H1 (cell line): Measurements from ENCODE around the gene SS18L1. TPM values are rescaled to one million over a fixed set of nuclear protein-coding genes. Genes with fewer than 3 reads are reported as not detected.

Experiments
- CTCF ChIA-PET: fragments of 300-600 bp; sonication (Branson Sonifier 250); formaldehyde crosslinking; loops from one replicate; lab custom pipeline; 2021; ENCODE audit not compliant: partially characterized antibody; lab: Charles Lee
- POLR2A ChIA-PET: fragments of 300-600 bp; sonication (Branson Sonifier 250); formaldehyde crosslinking; loops from one replicate; lab custom pipeline; 2021; ENCODE audit warnings: inconsistent platforms; ENCODE audit not compliant: partially characterized antibody; lab: Charles Lee
- DNase-seq, 2 experiments: peaks; one replicate each; pipeline versions ENCODE4 v3.0.0 to v3.0.0-alpha.2; 2010 to 2022; ENCODE audit warnings: low spot score in 2 of 2, low read depth in 1 of 2, mixed read lengths in 1 of 2
- FAIRE-seq: peaks from 2 replicates; lab custom pipeline; 2011; peaks lifted over from hg19 to GRCh38; lab: Jason Lieb, UNC
- H2AFZ ChIP-seq: 2 replicates; pipeline ENCODE4 v1.8.1; 2012; ENCODE audit warnings: low read length, inconsistent platforms
- H2AK5ac ChIP-seq: 2 replicates; pipeline ENCODE4 v1.6.1; 2013; ENCODE audit warnings: low read depth, low read length
- H2BK120ac ChIP-seq: replicated peaks from 2 replicates; pipeline ENCODE3; 2013; ENCODE audit warnings: low read depth, low read length, inconsistent platforms
- H2BK12ac ChIP-seq: 2 replicates; pipeline ENCODE4 v1.6.1; 2013; ENCODE audit warnings: low read depth, low read length
- H2BK15ac ChIP-seq: 2 replicates; pipeline ENCODE4 v1.6.1; 2013; ENCODE audit warnings: low read length
- H2BK20ac ChIP-seq: 2 replicates; pipeline ENCODE4 v1.6.1; 2013; ENCODE audit warnings: low read length
- H2BK5ac ChIP-seq: 2 replicates; pipeline ENCODE4 v1.6.1; 2013; ENCODE audit warnings: low read depth, low read length
- H3K14ac ChIP-seq: 2 replicates; pipeline ENCODE4 v1.6.1; 2013; ENCODE audit warnings: inconsistent platforms; ENCODE audit not compliant: insufficient read length
- H3K18ac ChIP-seq: 2 replicates; pipeline ENCODE4 v1.6.1; 2013; ENCODE audit warnings: low read length; ENCODE audit errors: extremely low read depth
- H3K23ac ChIP-seq: 2 replicates; pipeline ENCODE4 v1.6.1; 2013; ENCODE audit warnings: inconsistent platforms; ENCODE audit not compliant: insufficient read length
- H3K23me2 ChIP-seq: 2 replicates; pipeline ENCODE4 v1.6.1; 2013; ENCODE audit warnings: low read depth, low read length
- H3K27ac ChIP-seq: 2 replicates; pipeline ENCODE4 v1.6.1; 2011; ENCODE audit warnings: low read depth, low read length, inconsistent platforms
- H3K27me3 ChIP-seq, 4 experiments: replicated peaks in 1 of 4; 1 replicate in 1 of 4; 2 replicates in 3 of 4; pipeline versions ENCODE4 v1.6.1 to v1.8.1; 2011 to 2013; ENCODE audit warnings: low read length in 3 of 4, mild to moderate bottlenecking in 3 of 4, inconsistent platforms in 2 of 4, mixed read lengths in 2 of 4, moderate library complexity in 1 of 4; ENCODE audit not compliant: control insufficient read depth in 3 of 4, insufficient read depth in 3 of 4; ENCODE audit errors: extremely low read depth in 1 of 4
- H3K36me3 ChIP-seq, 4 experiments: 2 replicates each; pipeline versions ENCODE4 v1.6.1 to v1.8.1; 2011 to 2013; ENCODE audit warnings: mild to moderate bottlenecking in 4 of 4, low read length in 3 of 4, moderate library complexity in 2 of 4, control low read depth in 1 of 4, inconsistent platforms in 1 of 4; ENCODE audit not compliant: insufficient read depth in 4 of 4, control insufficient read depth in 2 of 4
- H3K4ac ChIP-seq: replicated peaks from 2 replicates; pipeline ENCODE3; 2013; ENCODE audit warnings: low read length, low read depth, mixed read lengths, inconsistent platforms; ENCODE audit not compliant: insufficient read length
- H3K4me1 ChIP-seq, 4 experiments: replicated peaks in 1 of 4; 1 replicate in 1 of 4; 2 replicates in 3 of 4; pipeline versions ENCODE4 v1.6.1 to v1.8.1; 2011 to 2013; ENCODE audit warnings: low read length in 3 of 4, inconsistent platforms in 2 of 4, mixed read lengths in 1 of 4; ENCODE audit not compliant: insufficient read depth in 4 of 4, control insufficient read depth in 3 of 4
- H3K4me2 ChIP-seq, 2 experiments: 2 replicates each; pipeline versions ENCODE4 v1.6.1 to v1.8.1; 2011 to 2013; ENCODE audit warnings: low read depth in 2 of 2, low read length in 2 of 2, control low read depth in 1 of 2, inconsistent platforms in 1 of 2, mild to moderate bottlenecking in 1 of 2; ENCODE audit not compliant: insufficient read depth in 1 of 2
- H3K4me3 ChIP-seq, 4 experiments: fragments of 200-600, 300-600 bp in 1 of 4; sonication (generic), shearing (Covaris generic), sonication (Bioruptor Twin) in 1 of 4; 2 replicates each; pipeline versions ENCODE4 v1.5.1 to v1.8.1; 2011 to 2016; ENCODE audit warnings: low read length in 4 of 4, low read depth in 3 of 4, control low read depth in 2 of 4, inconsistent platforms in 2 of 4, mild to moderate bottlenecking in 2 of 4, mixed read lengths in 1 of 4, moderate library complexity in 1 of 4; ENCODE audit not compliant: insufficient read depth in 2 of 4; ENCODE audit errors: extremely low read depth in 1 of 4
- H3K56ac ChIP-seq: replicated peaks from 2 replicates; pipeline ENCODE3; 2013; ENCODE audit warnings: low read depth, mild to moderate bottlenecking, mixed read lengths, low read length, inconsistent platforms; ENCODE audit not compliant: insufficient read length
- H3K79me1 ChIP-seq: 2 replicates; pipeline ENCODE4 v1.6.1; 2013; ENCODE audit warnings: low read depth, low read length, control low read depth
- H3K79me2 ChIP-seq, 2 experiments: 2 replicates each; pipeline versions ENCODE4 v1.6.1 to v1.8.1; 2012 to 2013; ENCODE audit warnings: low read length in 2 of 2, mild to moderate bottlenecking in 2 of 2, inconsistent platforms in 1 of 2; ENCODE audit not compliant: insufficient read depth in 2 of 2, control insufficient read depth in 1 of 2
- H3K9ac ChIP-seq, 4 experiments: replicated peaks in 1 of 4; 1 replicate in 1 of 4; 2 replicates in 3 of 4; pipeline versions ENCODE4 v1.6.1 to v1.8.1; 2011 to 2013; ENCODE audit warnings: low read depth in 3 of 4, low read length in 3 of 4, control low read depth in 2 of 4, mild to moderate bottlenecking in 2 of 4, moderate library complexity in 2 of 4, inconsistent platforms in 1 of 4; ENCODE audit errors: extremely low read depth in 1 of 4
- H3K9me3 ChIP-seq, 2 experiments: 2 replicates each; pipeline versions ENCODE4 v1.6.1 to v1.8.1; 2012 to 2013; ENCODE audit warnings: mild to moderate bottlenecking in 2 of 2, moderate library complexity in 2 of 2, control low read depth in 1 of 2, inconsistent platforms in 1 of 2, low read depth in 1 of 2, low read length in 1 of 2, mixed read lengths in 1 of 2; ENCODE audit not compliant: insufficient read depth in 2 of 2
- H4K20me1 ChIP-seq, 2 experiments: replicated peaks in 1 of 2; 2 replicates each; pipeline versions ENCODE3 to v1.8.1; 2011 to 2013; ENCODE audit warnings: inconsistent platforms in 2 of 2, low read length in 2 of 2, mild to moderate bottlenecking in 1 of 2; ENCODE audit not compliant: insufficient read depth in 2 of 2, control insufficient read depth in 1 of 2
- H4K5ac ChIP-seq: 2 replicates; pipeline ENCODE4 v1.6.1; 2013; ENCODE audit warnings: low read length, low read depth, mixed read lengths, inconsistent platforms; ENCODE audit not compliant: insufficient read length
- H4K8ac ChIP-seq: 2 replicates; pipeline ENCODE4 v1.8.0; 2013; ENCODE audit warnings: mild to moderate bottlenecking, moderate library complexity, low read length, inconsistent platforms; ENCODE audit not compliant: insufficient read depth; ENCODE audit errors: extremely low read depth
- H4K91ac ChIP-seq: replicated peaks from 2 replicates; pipeline ENCODE3; 2013; ENCODE audit warnings: low read length, mixed read lengths, inconsistent platforms; ENCODE audit not compliant: insufficient read length
- ASH2L ChIP-seq: fragments of 200-600, 300-600 bp; sonication (generic); IDR thresholded peaks from one replicate; pipeline ENCODE4 v1.7.1; 2017; ENCODE audit warnings: low read length
- CBX8 ChIP-seq: fragments of 300-800, 300-1000 bp; sonication (generic); IDR thresholded peaks from 2 replicates; pipeline ENCODE4 v1.7.1; 2016; ENCODE audit warnings: low read depth, low read length, borderline replicate concordance
- CHD2 ChIP-seq: IDR thresholded peaks from 2 replicates; pipeline ENCODE4 v1.6.1; 2012; ENCODE audit warnings: low read length, improper control_type of control experiment
- EP300 ChIP-seq, 2 experiments: IDR thresholded peaks; 1 replicate in 1 of 2; 2 replicates in 1 of 2; pipeline ENCODE4 v1.6.1; 2011 to 2012; ENCODE audit warnings: low read depth in 2 of 2, low read length in 2 of 2, mild to moderate bottlenecking in 2 of 2, borderline replicate concordance in 1 of 2, inconsistent platforms in 1 of 2, moderate library complexity in 1 of 2
- GABPA ChIP-seq: IDR thresholded peaks from 2 replicates; pipeline ENCODE4 v1.6.1; 2011; ENCODE audit warnings: mild to moderate bottlenecking, low read length, moderate library complexity, borderline replicate concordance; ENCODE audit not compliant: insufficient read depth
- PHF8 ChIP-seq: fragments of 200-600 bp; sonication (generic); conservative IDR thresholded peaks from 2 replicates; pipeline ENCODE4 v1.7.1; 2012; ENCODE audit warnings: low read depth, mild to moderate bottlenecking, inconsistent platforms, low read length, moderate library complexity
- RBBP5 ChIP-seq: IDR thresholded peaks from 2 replicates; pipeline ENCODE4 v1.7.1; 2012; ENCODE audit warnings: low read depth, mild to moderate bottlenecking, inconsistent platforms, low read length, moderate library complexity, borderline replicate concordance
- RFX5 ChIP-seq: IDR thresholded peaks from 2 replicates; pipeline ENCODE4 v1.6.1; 2011; ENCODE audit warnings: low read depth, low read length, improper control_type of control experiment, borderline replicate concordance
- TAF7 ChIP-seq: optimal IDR thresholded peaks from 2 replicates; pipeline ENCODE3; 2011; ENCODE audit warnings: low read depth, mild to moderate bottlenecking, inconsistent platforms, low read length, moderate library complexity, borderline replicate concordance
- TBP ChIP-seq: IDR thresholded peaks from 2 replicates; pipeline ENCODE4 v1.6.1; 2011; ENCODE audit warnings: low read depth, low read length, improper control_type of control experiment
- ZNF274 ChIP-seq: IDR thresholded peaks from 2 replicates; pipeline ENCODE4 v1.7.0; 2012; ENCODE audit warnings: low read length, borderline replicate concordance; ENCODE audit errors: extremely low read depth
- WGBS, 2 experiments: shearing (Covaris generic) in 1 of 2; methylation state at CpG; one replicate each; pipeline versions ENCODE4 v1.1.6 to v1.1.7; 2013 to 2015; ENCODE audit warnings: low lambda C conversion rate in 2 of 2, mixed read lengths in 2 of 2, inconsistent platforms in 1 of 2, low coverage in 1 of 2, missing lambda C conversion rate in 1 of 2; ENCODE audit not compliant: insufficient replicate concordance in 2 of 2, insufficient coverage in 1 of 2, insufficient read length in 1 of 2; ENCODE audit errors: extremely low coverage in 1 of 2, missing lambda C conversion rate in 1 of 2; 5-methylcytosine and 5-hydroxymethylcytosine counted together
- polyA plus RNA-seq, 7 experiments: library from polyadenylated mRNA; depleted of rRNA in 3 of 7; stranded (reverse) in 5 of 7; unstranded in 2 of 7; fragments of >200 nt in 5 of 7; fragments of 200-250 nt in 2 of 7; gene quantifications; 1 replicate in 5 of 7; 2 replicates in 1 of 7; 4 replicates in 1 of 7; pipeline versions ENCODE4 v1.2.1 to v1.2.3, GENCODE V29; 2011 to 2013; ENCODE audit warnings: missing spikeins in 2 of 7, mixed read lengths in 2 of 7
- total RNA-seq: library from RNA; stranded (reverse); fragmentation: NEBNext Ultra II Directional; extraction: Animal tissue kit (Norgen Biotek cat#: 25700); gene quantifications from 2 replicates; pipeline ENCODE4 v1.2.1, GENCODE V29; 2021

Gene SS18L1
- total and polyA plus RNA-seq, 2 of the 8 experiments (the other 6 are each of a cell fraction or from before 2014, with no cell fraction given), result 28.4 to 29.7 TPM

DNA sequence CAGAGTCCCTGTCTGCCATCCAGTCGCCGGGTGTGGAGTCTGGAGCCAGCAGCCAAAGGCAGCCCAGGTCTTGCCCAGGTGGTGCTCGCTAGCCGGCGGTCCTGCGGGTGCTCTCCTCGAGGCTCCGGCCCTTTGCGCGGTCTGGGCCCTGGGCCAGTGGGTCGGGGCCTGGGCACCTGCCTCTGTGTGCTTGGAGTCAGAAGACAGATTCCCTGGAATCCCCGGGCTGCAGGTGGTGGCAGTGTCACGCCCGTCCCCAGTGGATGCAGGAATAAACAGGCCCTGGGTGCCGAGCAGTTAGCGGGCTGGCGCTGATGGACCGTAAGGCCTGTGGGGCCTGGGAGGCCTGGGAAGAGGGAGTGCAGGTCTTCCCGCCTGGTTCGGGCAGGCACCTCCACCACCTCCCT lies 5.3 kb downstream of the SS18L1 start:
- Histone ChIP-seq H2AFZ (no peak overlapping the region), H3K56ac (no peak overlapping the region), H3K36me3 (peaks cover 0 to 11% (median 8%) of the 10 kb centered on the region in 4 experiments; a peak in 6 of 8 replicates), H3K79me2 (peaks cover 60 to 98% of the 10 kb centered on the region in 2 experiments), H3K27ac (no peak overlapping the region), H4K8ac (0 out of 2 replicates have a peak overlapping the region, but pooled peaks have one; percentile 37), H3K27me3 (no peaks in the 10 kb centered on the region), H3K9me3 (no peaks in the 10 kb centered on the region; a peak in 1 of 4 replicates), H3K23ac (no peak overlapping the region), H4K5ac (no peak overlapping the region), H3K79me1 (peaks cover 56% of the 10 kb centered on the region), H2BK120ac (no peak overlapping the region), H3K9ac (no peak overlapping the region), H2AK5ac (peak overlapping the region; percentile 95; the same call in 1 of the 2 replicates), H3K14ac (no peak overlapping the region), H4K91ac (no peak overlapping the region), H2BK20ac (no peak overlapping the region), H4K20me1 (peaks cover 50 to 61% of the 10 kb centered on the region in 2 experiments), H2BK5ac (peak overlapping the region; percentile 67; the same call in 1 of the 2 replicates), H3K4me2 (peak overlapping the region in 1 of 2 experiments; percentile 40; a peak in 1 of 4 replicates), H3K4me1 (peaks cover 0 to 19% (median 8%) of the 10 kb centered on the region in 4 experiments; a peak in 6 of 7 replicates), H3K23me2 (0 out of 2 replicates have a peak, but pooled peaks cover 3% of the 10 kb centered on the region), H3K4me3 (no peak overlapping the region), H2BK12ac (peak overlapping the region; percentile 31; the same call in 1 of the 2 replicates), H3K18ac (no peak overlapping the region), H2BK15ac (no peak overlapping the region), H3K4ac (no peak overlapping the region)
- ChIA-PET CTCF (no interaction called here), POLR2A (interaction anchor here (0.8 to 1.6 kb wide), 2 partner anchors 12 to 82 kb away, joined by 3 to 4 read pairs; no protein-coding TSS in a partner anchor)
- WGBS, 2 experiments, result 89% methylated on average over 14 of the region's 20 CpGs; no CpG with 5 or more reads in 1 of the 2 experiments
- DNase-seq (no peak), FAIRE-seq (no peak)
- TF ChIP-seq RFX5 (no peak), ZNF274 (no peak), GABPA (no peak), ASH2L (no peak), TBP (no peak), EP300 (IDR thresholded peaks at IDR 0.05; ENCODE audit: borderline replicate concordance in 1 of 2, low read depth in 2 of 2, low read length in 2 of 2) (no peak), TAF7 (no peak), PHF8 (no peak), CBX8 (no peak), CHD2 (no peak), RBBP5 (no peak)
